ENCODE data around the gene OR11A1. TPM values are rescaled to one million over a fixed set of nuclear protein-coding genes. Genes with fewer than 3 reads are reported as not detected.

The OR11A1 gene
- total RNA-seq, 1 donor from 2014 or later = not detected

GRCh38 chr6:29490055-29490454 lies 33.2 kb upstream of the OR11A1 start:
- peaks cover 2% of the 10 kb centered on the region for H3K9me3 Mint-ChIP-seq (ENCODE audit: low read depth)
- no peak overlapping the region for H3K4me3 Mint-ChIP-seq (ENCODE audit: low read depth)
- H3K36me3 Mint-ChIP-seq (ENCODE audit: insufficient read depth) = no peaks in the 10 kb centered on the region
- H3K27ac Mint-ChIP-seq = no peak overlapping the region
- no peak for DNase-seq (ENCODE audit: low spot score, unreplicated experiment)
- no peak for TF ChIP-seq CTCF (IDR thresholded peaks at IDR 0.05; ENCODE audit: unreplicated experiment)
- H3K4me1 Mint-ChIP-seq (ENCODE audit: low read depth) = no peaks in the 10 kb centered on the region
- peaks cover 10% of the 10 kb centered on the region for H3K27me3 Mint-ChIP-seq

GRCh38 chr6:29489286-29489685 lies 32.4 kb upstream of the OR11A1 start:
- no peaks in the 10 kb centered on the region for H3K4me1 Mint-ChIP-seq (ENCODE audit: low read depth)
- no peaks in the 10 kb centered on the region for H3K36me3 Mint-ChIP-seq (ENCODE audit: insufficient read depth)
- H3K27me3 Mint-ChIP-seq = peaks cover 7% of the 10 kb centered on the region
- DNase-seq (ENCODE audit: low spot score, unreplicated experiment) = no peak
- H3K4me3 Mint-ChIP-seq (ENCODE audit: low read depth) = no peak overlapping the region
- peaks cover 2% of the 10 kb centered on the region for H3K9me3 Mint-ChIP-seq (ENCODE audit: low read depth)
- TF ChIP-seq CTCF (IDR thresholded peaks at IDR 0.05; ENCODE audit: unreplicated experiment) = no peak
- H3K27ac Mint-ChIP-seq = no peak overlapping the region

GRCh38 chr6:29488874-29489273 lies 32.0 kb upstream of the OR11A1 start:
- H3K27ac Mint-ChIP-seq = no peak overlapping the region
- H3K4me3 Mint-ChIP-seq (ENCODE audit: low read depth) = no peak overlapping the region
- H3K36me3 Mint-ChIP-seq (ENCODE audit: insufficient read depth) = no peaks in the 10 kb centered on the region
- no peak for TF ChIP-seq CTCF (IDR thresholded peaks at IDR 0.05; ENCODE audit: unreplicated experiment)
- no peak for DNase-seq (ENCODE audit: low spot score, unreplicated experiment)
- H3K9me3 Mint-ChIP-seq (ENCODE audit: low read depth) = peaks cover 2% of the 10 kb centered on the region
- peaks cover 6% of the 10 kb centered on the region for H3K27me3 Mint-ChIP-seq
- no peaks in the 10 kb centered on the region for H3K4me1 Mint-ChIP-seq (ENCODE audit: low read depth)

GRCh38 chr6:29487660-29488059 lies 30.8 kb upstream of the OR11A1 start, which contains the start of gene MAS1L:
TSS of gene MAS1L (minus strand) at chr6:29487956. CDS start at chr6:29487902, 54 bp downstream.
- H3K36me3 Mint-ChIP-seq (ENCODE audit: insufficient read depth) = no peaks in the 10 kb centered on the region
- no peaks in the 10 kb centered on the region for H3K27me3 Mint-ChIP-seq

GRCh38 chr6:29487131-29487530 lies 30.3 kb upstream of the OR11A1 start:
- no peaks in the 10 kb centered on the region for H3K4me1 Mint-ChIP-seq (ENCODE audit: low read depth)
- no peaks in the 10 kb centered on the region for H3K27me3 Mint-ChIP-seq
- peaks cover 5% of the 10 kb centered on the region for H3K9me3 Mint-ChIP-seq (ENCODE audit: low read depth)
- TF ChIP-seq CTCF (IDR thresholded peaks at IDR 0.05; ENCODE audit: unreplicated experiment) = no peak
- no peak overlapping the region for H3K4me3 Mint-ChIP-seq (ENCODE audit: low read depth)
- no peaks in the 10 kb centered on the region for H3K36me3 Mint-ChIP-seq (ENCODE audit: insufficient read depth)
- no peak for DNase-seq (ENCODE audit: low spot score, unreplicated experiment)
- no peak overlapping the region for H3K27ac Mint-ChIP-seq

More at GRCh38 chr6:29487660-29488059, 30.8 kb upstream of the OR11A1 start, which contains the start of gene MAS1L:
- H3K9me3 Mint-ChIP-seq (ENCODE audit: low read depth) = peaks cover 3% of the 10 kb centered on the region
- no peak within 1 kb of the TSS for H3K27ac Mint-ChIP-seq
- H3K4me3 Mint-ChIP-seq (ENCODE audit: low read depth) = no peak within 1 kb of the TSS
- no peaks in the 10 kb centered on the region for H3K4me1 Mint-ChIP-seq (ENCODE audit: low read depth)
- no peak for TF ChIP-seq CTCF (IDR thresholded peaks at IDR 0.05; ENCODE audit: unreplicated experiment)
- no peak for DNase-seq (ENCODE audit: low spot score, unreplicated experiment)

Data from progenitor cell of endocrine pancreas (in vitro differentiated cells).